CD4-positive, alpha-beta T cell treated with Interleukin-1 beta for 1 hour (primary cell): ENCODE results near the gene CTDSP1.

Experiments
- DNase-seq, 2 donors: peaks; one replicate each; pipeline ENCODE4 v3.0.0-alpha.2; 2020 to 2022

Gene CTDSP1, protein sequence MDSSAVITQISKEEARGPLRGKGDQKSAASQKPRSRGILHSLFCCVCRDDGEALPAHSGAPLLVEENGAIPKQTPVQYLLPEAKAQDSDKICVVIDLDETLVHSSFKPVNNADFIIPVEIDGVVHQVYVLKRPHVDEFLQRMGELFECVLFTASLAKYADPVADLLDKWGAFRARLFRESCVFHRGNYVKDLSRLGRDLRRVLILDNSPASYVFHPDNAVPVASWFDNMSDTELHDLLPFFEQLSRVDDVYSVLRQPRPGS

GRCh38 chr2:218399391-218400166, at the start of gene CTDSP1:
CTDSP1 (plus strand) TSS chr2:218399868; CDS start chr2:218400091, 223 bp downstream.
- DNase-seq = peak; percentile 93

- DNase-seq = no peak
Measured at GRCh38 chr2:218354045-218354444, 45.6 kb upstream of the CTDSP1 start.

GRCh38 chr2:218354850-218355443, 44.7 kb upstream of the CTDSP1 start:
- DNase-seq = no peak

- no peak for DNase-seq
Measured at GRCh38 chr2:218357236-218358177, 42.2 kb upstream of the CTDSP1 start.

- peak in 1 of 2 donors; percentile 46 for DNase-seq
Measured at GRCh38 chr2:218360453-218360852, 39.2 kb upstream of the CTDSP1 start.

DNA sequence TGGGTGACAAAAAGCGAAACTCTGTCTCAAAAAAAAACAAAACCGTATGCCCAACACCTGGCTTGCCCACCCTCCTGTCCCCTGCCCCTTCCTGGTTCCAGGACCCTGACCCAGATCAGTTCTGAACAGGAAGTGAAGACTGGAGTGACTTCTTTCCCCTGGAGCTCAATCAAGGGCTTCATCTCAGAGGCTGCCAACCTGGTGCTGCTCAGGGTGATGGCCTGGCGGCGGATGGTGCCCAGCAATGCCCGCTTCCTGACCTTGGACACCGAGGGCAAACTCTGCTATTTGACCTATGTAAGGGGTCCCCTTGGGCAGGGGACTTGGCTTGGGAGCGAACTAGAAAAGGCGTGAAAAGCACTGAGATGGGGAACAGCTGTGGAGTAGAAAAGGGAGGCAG, 37.1 kb upstream of the CTDSP1 start:
- no peak for DNase-seq

DNA sequence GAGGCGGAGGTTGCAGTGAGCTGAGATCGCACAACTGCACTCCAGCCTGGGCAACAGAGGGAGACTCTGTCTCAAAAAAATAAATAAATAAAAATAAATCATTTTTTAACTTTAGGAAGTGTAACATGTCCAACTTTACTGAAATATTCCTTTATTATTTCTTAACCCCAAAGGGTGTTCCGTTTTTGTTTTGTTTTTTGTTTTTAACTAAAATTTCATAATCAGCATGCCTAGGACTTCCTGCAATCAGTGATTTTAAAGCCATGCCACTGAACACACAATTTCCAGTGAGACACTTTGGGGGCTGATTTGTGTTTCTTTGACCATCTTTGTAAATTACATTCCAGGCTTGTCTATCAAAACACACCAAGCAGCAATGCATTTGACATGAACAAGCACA, 35.9 kb upstream of the CTDSP1 start:
- DNase-seq = no peak

- DNase-seq = no peak
Measured at GRCh38 chr2:218364196-218364595, 35.5 kb upstream of the CTDSP1 start.

DNA sequence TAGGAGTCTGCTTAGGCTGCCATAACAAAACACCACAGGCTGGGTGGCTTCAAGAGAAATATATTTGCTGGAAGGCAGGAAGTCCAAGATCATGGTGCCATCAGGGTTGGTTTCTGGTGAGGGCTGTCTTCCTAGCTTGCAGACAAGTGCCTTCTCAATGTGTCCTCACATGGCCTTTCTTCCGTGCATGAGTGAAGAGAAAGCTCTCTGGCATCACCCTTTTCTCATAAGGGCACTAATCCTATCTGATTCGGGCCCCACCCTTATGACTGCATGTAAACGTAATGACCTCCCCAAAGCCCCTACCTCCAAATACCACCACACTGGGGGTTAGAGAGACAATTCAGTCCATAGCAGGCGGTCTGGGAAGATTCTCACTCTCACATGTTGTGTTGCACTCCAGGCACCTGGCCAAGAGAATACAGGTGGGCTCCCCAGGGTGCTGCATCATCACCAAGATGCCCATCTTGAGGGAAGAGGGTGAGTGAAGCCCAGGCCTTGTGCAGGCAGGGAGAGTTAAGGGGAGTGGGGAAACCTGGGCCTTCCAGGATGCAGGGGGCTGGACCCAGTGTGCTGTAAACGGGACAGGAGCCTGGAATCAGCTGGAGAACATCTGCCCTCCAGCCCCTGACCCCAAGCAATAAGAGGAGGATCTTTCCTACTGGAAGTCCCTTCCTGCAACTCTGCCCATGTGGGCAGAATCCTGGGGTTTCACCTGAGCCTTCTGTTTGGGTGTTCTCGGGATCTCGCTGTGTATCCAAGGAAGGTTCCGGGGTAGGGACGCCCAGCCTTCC, 32.9 kb upstream of the CTDSP1 start:
- no peak for DNase-seq

DNA sequence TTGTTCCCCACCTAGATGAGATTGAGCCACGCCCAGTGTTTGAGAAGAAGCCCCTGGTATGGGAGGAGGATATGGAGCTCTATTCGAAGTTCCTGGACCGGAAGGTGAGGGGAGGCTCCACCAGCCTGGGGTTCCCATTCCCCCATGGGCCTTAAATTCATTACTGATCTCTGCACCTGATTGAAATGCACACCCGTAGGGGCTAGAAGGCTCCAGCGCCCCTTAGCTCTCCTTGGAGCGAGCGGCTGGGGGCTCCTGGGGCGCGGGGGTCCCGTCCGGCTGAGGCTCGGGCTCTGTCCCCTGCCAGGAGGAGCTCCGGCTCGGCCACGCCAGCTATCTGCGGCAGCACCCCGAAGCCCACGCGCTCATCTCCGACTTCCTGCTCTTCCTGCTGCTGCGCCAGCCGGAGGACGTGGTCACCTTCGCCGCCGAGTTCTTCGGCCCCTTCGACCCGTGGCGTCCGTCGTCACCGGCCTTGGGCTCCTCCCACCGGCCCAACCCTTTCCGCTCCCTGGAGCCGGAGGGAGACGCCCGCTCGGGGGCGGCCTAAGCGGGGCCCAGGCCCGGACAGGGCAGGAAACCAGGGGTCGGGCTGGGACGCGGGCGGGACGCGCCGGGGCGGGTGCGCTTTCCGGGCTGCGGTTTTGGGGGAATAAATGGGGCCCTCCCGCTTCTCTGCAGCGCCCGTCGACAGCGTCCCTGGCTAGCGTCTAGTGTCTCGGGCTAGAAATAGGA, 32.1 kb upstream of the CTDSP1 start:
- DNase-seq = peak; percentile 83 to 88

DNA sequence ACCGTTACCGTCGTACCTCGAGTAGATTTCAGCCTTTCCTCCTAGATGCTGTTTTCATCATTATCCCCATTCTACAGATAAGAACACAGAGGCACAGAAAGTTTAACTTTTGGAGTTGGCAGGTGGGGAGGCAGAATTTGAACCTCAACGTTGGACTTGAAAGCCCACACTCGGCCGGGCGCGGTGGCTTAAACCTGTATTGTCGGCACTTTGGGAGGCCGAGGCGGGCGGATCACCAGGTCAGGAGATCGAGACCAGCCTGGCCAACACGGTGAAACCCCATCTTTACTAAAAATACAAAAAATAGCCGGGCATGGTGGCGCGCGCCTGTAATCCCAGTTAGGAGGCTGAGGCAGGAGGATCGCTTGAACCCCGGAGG, 31.5 kb upstream of the CTDSP1 start:
- DNase-seq = no peak

GRCh38 chr2:218368621-218369153, 31.0 kb upstream of the CTDSP1 start:
- DNase-seq = peak in 1 of 2 donors; percentile 46

DNA sequence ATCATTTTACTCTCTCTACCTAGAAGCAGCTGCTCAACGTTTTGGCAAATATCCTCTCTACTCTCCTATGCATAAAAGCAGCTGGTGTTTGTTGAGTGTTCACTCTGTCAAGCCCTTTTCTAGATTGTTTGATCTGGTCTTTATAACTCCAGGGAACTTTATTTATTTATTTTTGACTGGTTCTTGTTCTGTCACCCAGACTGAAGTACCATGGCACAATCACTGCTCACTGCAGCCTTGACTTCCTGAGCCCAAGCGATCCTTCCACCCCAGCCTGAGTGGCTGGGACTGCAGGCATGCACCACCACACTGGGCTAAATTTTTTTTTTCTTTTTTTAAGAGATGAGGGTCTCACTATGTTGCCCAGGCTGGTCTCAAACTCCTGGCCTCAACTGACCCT, 30.3 kb upstream of the CTDSP1 start:
- no peak for DNase-seq

GRCh38 chr2:218370410-218371063, 29.1 kb upstream of the CTDSP1 start:
- DNase-seq = peak in 1 of 2 donors; percentile 68

DNA sequence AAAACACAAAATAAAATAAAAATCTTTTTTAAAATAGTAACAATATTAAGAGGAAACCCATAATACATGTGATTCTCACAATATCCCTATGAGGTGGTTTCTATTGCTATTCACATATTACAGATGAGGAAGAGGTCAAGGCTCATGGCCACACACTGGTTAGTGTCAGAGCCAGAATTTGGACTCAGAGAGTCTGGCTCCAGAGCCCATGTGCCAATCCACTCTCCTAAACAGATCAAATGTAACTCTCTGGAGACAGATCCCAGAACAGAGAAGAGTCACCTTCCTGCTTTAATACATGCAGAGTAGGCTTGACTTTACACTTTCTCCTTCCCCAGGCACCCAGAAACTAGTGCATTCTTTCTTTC, 27.7 kb upstream of the CTDSP1 start:
- DNase-seq = no peak

- DNase-seq = no peak
Measured at GRCh38 chr2:218374795-218375194, 24.9 kb upstream of the CTDSP1 start.

DNA sequence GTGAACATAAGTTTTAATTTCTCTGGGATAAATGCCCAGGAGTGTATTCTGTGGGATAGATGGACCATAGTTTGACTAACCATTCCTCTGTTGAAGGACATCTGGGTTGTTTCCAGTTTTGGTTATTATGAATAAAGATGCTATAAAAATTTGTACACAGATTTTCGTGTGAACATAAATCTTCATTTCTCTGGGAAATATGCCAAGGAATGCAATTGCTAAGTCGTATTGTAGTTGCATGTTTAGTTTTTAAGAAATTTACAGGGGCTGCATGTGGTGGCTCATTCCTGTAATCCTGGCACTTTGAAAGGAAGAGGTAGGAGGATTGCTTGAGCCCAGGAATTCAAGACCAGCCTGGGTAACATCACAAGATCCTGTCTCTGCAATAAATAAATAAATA, 24.5 kb upstream of the CTDSP1 start:
- DNase-seq = no peak

DNA sequence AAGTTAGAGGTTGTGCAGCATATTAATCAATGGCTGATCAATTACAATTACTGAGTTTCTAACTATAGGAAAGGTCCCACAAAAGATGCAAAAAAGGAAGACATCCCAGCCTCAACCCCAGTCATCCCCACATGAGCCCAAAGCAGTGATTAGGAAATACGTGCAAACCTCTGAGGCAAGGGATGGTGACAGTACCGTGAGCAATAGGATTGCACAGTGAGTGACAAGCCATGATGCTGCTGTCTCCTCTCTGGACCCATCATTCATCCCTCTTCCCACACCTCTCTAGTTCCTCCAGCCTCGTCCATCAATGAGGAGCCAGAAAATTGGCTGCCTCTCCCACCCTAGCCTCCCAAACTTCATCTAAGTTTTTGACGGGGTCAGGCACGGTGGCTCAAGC, 21.6 kb upstream of the CTDSP1 start:
- peak in 1 of 2 donors; percentile 66 for DNase-seq

DNA sequence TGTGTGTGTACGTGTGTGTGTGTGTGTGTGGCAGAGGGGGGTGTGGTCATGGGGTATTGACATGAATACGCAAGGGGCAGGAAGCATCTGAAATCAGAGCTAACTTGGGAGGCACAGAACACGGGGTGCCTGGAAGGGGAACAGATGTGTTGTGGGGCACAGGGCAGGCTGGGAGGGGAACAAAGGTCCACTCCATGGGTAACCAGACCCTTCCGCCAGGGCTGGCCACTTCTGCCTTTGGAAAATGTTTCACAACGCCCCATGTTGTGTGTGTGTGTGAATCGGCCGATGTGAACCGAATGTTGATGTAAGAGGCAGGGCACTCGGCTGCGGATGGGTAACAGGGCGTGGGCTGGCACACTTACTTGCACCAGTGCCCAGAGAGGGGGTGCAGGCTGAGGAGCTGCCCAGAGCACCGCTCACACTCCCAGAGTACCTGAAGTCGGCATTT, 17.7 kb upstream of the CTDSP1 start, which contains the start of gene SLC11A1:
Gene SLC11A1 (plus strand): TSS at position 358 of the 451 bp plus-strand sequence. CDS start 96 bp downstream, outside the sequence.
- DNase-seq = peak in 1 of 2 donors; percentile 79

DNA sequence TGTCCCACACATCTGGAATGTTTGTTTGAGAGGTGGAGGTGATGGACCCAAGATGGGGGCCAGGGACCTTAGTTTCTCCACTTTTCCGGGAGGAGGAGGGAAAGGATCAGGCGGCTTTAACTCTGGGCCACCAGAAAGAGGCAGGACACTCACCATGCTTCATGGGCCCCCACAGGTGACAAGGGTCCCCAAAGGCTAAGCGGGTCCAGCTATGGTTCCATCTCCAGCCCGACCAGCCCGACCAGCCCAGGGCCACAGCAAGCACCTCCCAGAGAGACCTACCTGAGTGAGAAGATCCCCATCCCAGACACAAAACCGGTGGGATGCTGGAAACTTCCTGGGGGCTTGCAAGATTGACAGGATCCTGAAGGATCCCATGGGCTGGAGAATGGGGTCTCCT, 16.9 kb upstream of the CTDSP1 start:
- no peak for DNase-seq
